H9 (cell line): ENCODE measurements around the gene TMPRSS12. TPM values are rescaled to one million over a fixed set of nuclear protein-coding genes. Genes with fewer than 3 reads are reported as not detected.
A peak's percentile ranks its signal among the peaks of the same experiment; 100 is the strongest.

ENCODE experiments used
- DNase-seq: peaks from one replicate; pipeline ENCODE4 v3.0.0-alpha.2; 2017
- H2AFZ ChIP-seq: one replicate; pipeline ENCODE4 v1.6.1; 2013; ENCODE audit warnings: mild to moderate bottlenecking, low read length, control low read depth, moderate library complexity
- H2AK5ac ChIP-seq: 2 replicates; pipeline ENCODE4 v1.6.1; 2013; ENCODE audit warnings: low read length, control low read depth, mixed read lengths; ENCODE audit not compliant: insufficient read length
- H2BK120ac ChIP-seq: one replicate; pipeline ENCODE4 v1.6.1; 2013; ENCODE audit warnings: low read depth, mild to moderate bottlenecking, low read length, control low read depth, inconsistent platforms; ENCODE audit not compliant: poor library complexity, severe bottlenecking
- H2BK12ac ChIP-seq: 2 replicates; pipeline ENCODE4 v1.6.1; 2013; ENCODE audit warnings: low read length, control low read depth, mixed read lengths, low read depth; ENCODE audit not compliant: insufficient read length
- H2BK15ac ChIP-seq: 2 replicates; pipeline ENCODE4 v1.6.1; 2013; ENCODE audit warnings: low read depth, low read length, control low read depth
- H2BK20ac ChIP-seq: one replicate; pipeline ENCODE4 v1.6.1; 2013; ENCODE audit warnings: low read depth, mild to moderate bottlenecking, low read length, control low read depth, inconsistent platforms; ENCODE audit not compliant: poor library complexity, severe bottlenecking
- H2BK5ac ChIP-seq: 2 replicates; pipeline ENCODE4 v1.6.1; 2013; ENCODE audit warnings: low read length, control low read depth, mixed read lengths; ENCODE audit not compliant: insufficient read length
- H3K14ac ChIP-seq: 2 replicates; pipeline ENCODE4 v1.6.1; 2013; ENCODE audit warnings: low read length, control low read depth; ENCODE audit not compliant: insufficient read depth
- H3K18ac ChIP-seq: 2 replicates; pipeline ENCODE4 v1.6.1; 2013; ENCODE audit warnings: low read depth, mild to moderate bottlenecking, mixed read lengths, low read length, control low read depth; ENCODE audit not compliant: insufficient read length
- H3K23ac ChIP-seq: 2 replicates; pipeline ENCODE4 v1.6.1; 2013; ENCODE audit warnings: low read length, control low read depth, mixed read lengths, low read depth; ENCODE audit not compliant: insufficient read length
- H3K23me2 ChIP-seq: 2 replicates; pipeline ENCODE4 v1.6.1; 2013; ENCODE audit warnings: low read depth, mild to moderate bottlenecking, mixed read lengths, low read length, control low read depth; ENCODE audit not compliant: insufficient read length, poor library complexity, severe bottlenecking
- H3K27ac ChIP-seq: 2 replicates; pipeline ENCODE4 v1.5.1; 2013; ENCODE audit warnings: low read length, control low read depth, mixed read lengths, low read depth; ENCODE audit not compliant: insufficient read length
- H3K27me3 ChIP-seq: 2 replicates; pipeline ENCODE4 v1.6.1; 2013; ENCODE audit warnings: low read length, control low read depth, inconsistent platforms; ENCODE audit not compliant: insufficient read depth
- H3K4ac ChIP-seq: 2 replicates; pipeline ENCODE4 v1.6.1; 2013; ENCODE audit warnings: low read depth, mild to moderate bottlenecking, control low read depth, inconsistent platforms, low read length, moderate library complexity
- H3K4me1 ChIP-seq: 2 replicates; pipeline ENCODE4 v1.6.1; 2013; ENCODE audit warnings: low read length, control low read depth, inconsistent platforms; ENCODE audit not compliant: insufficient read depth
- H3K4me2 ChIP-seq: 2 replicates; pipeline ENCODE4 v1.6.1; 2013; ENCODE audit warnings: low read length, control low read depth, mixed read lengths; ENCODE audit not compliant: insufficient read length, insufficient read depth
- H3K56ac ChIP-seq: 2 replicates; pipeline ENCODE4 v1.6.1; 2013; ENCODE audit warnings: low read depth, mild to moderate bottlenecking, mixed read lengths, low read length, control low read depth; ENCODE audit not compliant: insufficient read length
- H3K79me1 ChIP-seq: 2 replicates; pipeline ENCODE4 v1.6.1; 2013; ENCODE audit warnings: low read depth, mild to moderate bottlenecking, moderate library complexity, low read length, control low read depth, inconsistent platforms; ENCODE audit not compliant: insufficient read depth, poor library complexity, severe bottlenecking
- H3K79me2 ChIP-seq: 2 replicates; pipeline ENCODE4 v1.6.1; 2013; ENCODE audit warnings: low read length, control low read depth, inconsistent platforms; ENCODE audit not compliant: insufficient read depth
- H3K9ac ChIP-seq: 2 replicates; pipeline ENCODE4 v1.6.1; 2013; ENCODE audit warnings: low read length, control low read depth, mixed read lengths; ENCODE audit not compliant: insufficient read length; ENCODE audit errors: extremely low read depth
- H3K9me3 ChIP-seq: one replicate; pipeline ENCODE4 v1.6.1; 2013; ENCODE audit warnings: low read depth, low read length, inconsistent platforms; ENCODE audit not compliant: control insufficient read depth
- H3T11ph ChIP-seq: one replicate; pipeline ENCODE4 v1.6.1; 2013; ENCODE audit warnings: mild to moderate bottlenecking, low read length, control low read depth, inconsistent platforms
- H4K20me1 ChIP-seq: one replicate; pipeline ENCODE4 v1.6.1; 2013; ENCODE audit not compliant: control insufficient read depth, insufficient read length, insufficient read depth
- H4K5ac ChIP-seq: 2 replicates; pipeline ENCODE4 v1.6.1; 2013; ENCODE audit warnings: low read depth, mild to moderate bottlenecking, mixed read lengths, low read length, control low read depth; ENCODE audit not compliant: insufficient read length
- H4K8ac ChIP-seq: replicated peaks from 2 replicates; pipeline ENCODE4 v1.6.1; 2013; ENCODE audit warnings: low read length, control low read depth, mixed read lengths, low read depth; ENCODE audit not compliant: insufficient read length
- H4K91ac ChIP-seq: 2 replicates; pipeline ENCODE4 v1.6.1; 2013; ENCODE audit warnings: low read depth, mild to moderate bottlenecking, moderate library complexity, mixed read lengths, low read length, control low read depth; ENCODE audit not compliant: insufficient read length
- H3K27ac Mint-ChIP-seq, 3 experiments: 2 replicates in 2 of 3; 3 replicates in 1 of 3; pipeline ENCODE4 v1.8.0; 2020 to 2021; ENCODE audit warnings: mixed read lengths in 3 of 3, mild to moderate bottlenecking in 1 of 3, moderate library complexity in 1 of 3
- H3K27me3 Mint-ChIP-seq: 2 replicates; pipeline ENCODE4 v1.8.0; 2021; ENCODE audit warnings: low read depth, mild to moderate bottlenecking, moderate library complexity, mixed read lengths
- H3K36me3 Mint-ChIP-seq, 3 experiments: 2 replicates in 2 of 3; 3 replicates in 1 of 3; pipeline ENCODE4 v1.8.0; 2020 to 2021; ENCODE audit warnings: low read depth in 3 of 3, mixed read lengths in 3 of 3; ENCODE audit not compliant: insufficient read depth in 1 of 3
- H3K4me1 Mint-ChIP-seq, 2 experiments: 2 replicates each; pipeline ENCODE4 v1.8.0; 2020; ENCODE audit warnings: mixed read lengths in 2 of 2
- H3K4me3 Mint-ChIP-seq, 2 experiments: 2 replicates in 1 of 2; 3 replicates in 1 of 2; pipeline ENCODE4 v1.8.0; 2020 to 2021; ENCODE audit warnings: mild to moderate bottlenecking in 2 of 2, mixed read lengths in 2 of 2, moderate library complexity in 1 of 2
- H3K9me3 Mint-ChIP-seq, 2 experiments: 2 replicates in 1 of 2; 3 replicates in 1 of 2; pipeline ENCODE4 v1.8.0; 2020; ENCODE audit warnings: mild to moderate bottlenecking in 2 of 2, mixed read lengths in 2 of 2, moderate library complexity in 1 of 2
- CTCF ChIP-seq: fragments of 200-600 bp; sonication (generic); conservative IDR thresholded peaks from 3 replicates; pipeline ENCODE4 v1.8.0; 2021; ENCODE audit warnings: antibody characterized with exemption, mild to moderate bottlenecking
- WGBS: extraction: QIAGEN DNeasy Blood & Tissue Kit; methylation state at CpG from one replicate; pipeline ENCODE4 v1.1.7; 2013; ENCODE audit warnings: missing lambda C conversion rate, low lambda C conversion rate, mixed read lengths; ENCODE audit not compliant: insufficient read length; ENCODE audit errors: extremely low coverage; 5-methylcytosine and 5-hydroxymethylcytosine counted together
- total RNA-seq: library from RNA; stranded (reverse); gene quantifications from 2 replicates; pipeline ENCODE4 v1.2.1, GENCODE V29; 2021

TMPRSS12 gene
- total RNA-seq, 1 experiment from 2014 or later, result not detected

- no peak overlapping the region for H4K91ac ChIP-seq
- no peak overlapping the region for H3K27ac Mint-ChIP-seq
- H2BK5ac ChIP-seq, result no peak overlapping the region
- H3K56ac ChIP-seq, result no peak overlapping the region
- no peaks in the 10 kb centered on the region for H3K27me3 Mint-ChIP-seq
- H3K79me1 ChIP-seq, result no peaks in the 10 kb centered on the region
- H3K27ac ChIP-seq, result no peak overlapping the region
- no peak overlapping the region for H2BK12ac ChIP-seq
- H3K4me2 ChIP-seq, result peak overlapping the region; percentile 24
- H4K8ac ChIP-seq, result no peak overlapping the region
- no peaks in the 10 kb centered on the region; the same call in 1 of the 2 replicates for H3K4me1 ChIP-seq
- no peaks in the 10 kb centered on the region for H3K9me3 ChIP-seq
- H3K23ac ChIP-seq, result no peak overlapping the region
- H3K4me1 Mint-ChIP-seq, result peaks cover 36 to 62% of the 10 kb centered on the region in 2 experiments
- H3K27me3 ChIP-seq, result no peaks in the 10 kb centered on the region
- no peak for TF ChIP-seq CTCF
- peaks cover 6% of the 10 kb centered on the region for H3K23me2 ChIP-seq
- H3K79me2 ChIP-seq, result no peaks in the 10 kb centered on the region; the same call in 1 of the 2 replicates
- no peak overlapping the region for H2BK20ac ChIP-seq
- H3K4me3 Mint-ChIP-seq, result peak overlapping the region in 1 of 2 experiments; percentile 93; a peak in 4 of 5 replicates
- no peak overlapping the region for H3K9ac ChIP-seq
- H3K9me3 Mint-ChIP-seq, result no peaks in the 10 kb centered on the region
- no peak overlapping the region for H2AK5ac ChIP-seq
- H3K4ac ChIP-seq, result no peak overlapping the region
- no peak overlapping the region for H3T11ph ChIP-seq
- no peak overlapping the region for H4K5ac ChIP-seq
- no peak for DNase-seq
- H4K20me1 ChIP-seq, result no peaks in the 10 kb centered on the region
- H2BK120ac ChIP-seq, result no peak overlapping the region
- H3K14ac ChIP-seq, result no peak overlapping the region
- H3K18ac ChIP-seq, result no peak overlapping the region
- H2BK15ac ChIP-seq, result no peak overlapping the region
- H2AFZ ChIP-seq, result no peak overlapping the region
- WGBS, result no CpG with 5 or more reads among the region's 2 CpGs
- peaks cover 0 to 8% (median 8%) of the 10 kb centered on the region in 3 experiments; a peak in 5 of 7 replicates for H3K36me3 Mint-ChIP-seq
These were observed 84.6 kb downstream of the TMPRSS12 start for GRCh38 chr12:50927356-50927755.
